GM23338 (cell line): ENCODE results near the gene LPP. TPM values are rescaled to one million over a fixed set of nuclear protein-coding genes. Genes with fewer than 3 reads are reported as not detected.

Experiments
- ATAC-seq: fragments of 200-7000 bp; cut with Tn5 transposase; 3 replicates; pipeline ENCODE4 v1.9.1; 2020
- DNase-seq: peaks from one replicate; pipeline ENCODE4 v3.0.0-alpha.2; 2015; ENCODE audit warnings: low spot score
- H2AFZ ChIP-seq: fragments of 200-600 bp; sonication (generic); 2 replicates; pipeline ENCODE4 v1.8.0; 2016; ENCODE audit warnings: antibody characterized with exemption, mild to moderate bottlenecking, moderate library complexity
- H3F3A ChIP-seq: fragments of 200-600 bp; sonication (generic); replicated peaks from 2 replicates; pipeline ENCODE4 v1.8.0; 2017; ENCODE audit warnings: antibody characterized with exemption, mixed run types, low read depth
- H3K27ac ChIP-seq: fragments of 200-600 bp; sonication (generic); 2 replicates; pipeline ENCODE4 v1.6.1; 2016; ENCODE audit warnings: low read depth
- H3K27me3 ChIP-seq: fragments of 200-600 bp; sonication (generic); 2 replicates; pipeline ENCODE4 v1.8.0; 2016; ENCODE audit warnings: mild to moderate bottlenecking, mixed run types, moderate library complexity; ENCODE audit not compliant: insufficient read depth
- H3K36me3 ChIP-seq: fragments of 200-600 bp; sonication (generic); 2 replicates; pipeline ENCODE4 v1.8.0; 2016; ENCODE audit warnings: mild to moderate bottlenecking; ENCODE audit not compliant: insufficient read depth
- H3K4me1 ChIP-seq: fragments of 200-600 bp; sonication (generic); 2 replicates; pipeline ENCODE4 v1.8.0; 2016; ENCODE audit warnings: mild to moderate bottlenecking, moderate library complexity; ENCODE audit not compliant: insufficient read depth
- H3K4me2 ChIP-seq: fragments of 200-600 bp; sonication (generic); 2 replicates; pipeline ENCODE4 v1.7.1; 2017; ENCODE audit warnings: mixed run types
- H3K4me3 ChIP-seq: fragments of 200-600 bp; sonication (generic); 2 replicates; pipeline ENCODE4 v1.6.1; 2016; ENCODE audit warnings: mixed run types
- H3K79me2 ChIP-seq: fragments of 200-600 bp; sonication (generic); replicated peaks from 2 replicates; pipeline ENCODE4 v1.8.0; 2017; ENCODE audit warnings: mild to moderate bottlenecking; ENCODE audit not compliant: insufficient read depth
- H3K9me2 ChIP-seq: fragments of 200-600 bp; sonication (generic); 2 replicates; pipeline ENCODE4 v1.8.0; 2017; ENCODE audit not compliant: insufficient read depth
- H4K20me1 ChIP-seq: fragments of 200-600 bp; sonication (generic); replicated peaks from 2 replicates; pipeline ENCODE4 v1.8.0; 2017; ENCODE audit warnings: mild to moderate bottlenecking; ENCODE audit not compliant: insufficient read depth
- H3K27ac Mint-ChIP-seq: 2 replicates; pipeline ENCODE4 v1.8.0; 2020; ENCODE audit warnings: inconsistent platforms, mild to moderate bottlenecking, moderate library complexity, mixed read lengths
- H3K27me3 Mint-ChIP-seq: 3 replicates; pipeline ENCODE4 v1.8.0; 2022; ENCODE audit warnings: low read depth, mild to moderate bottlenecking, moderate library complexity, mixed read lengths, inconsistent platforms; ENCODE audit not compliant: insufficient read depth, poor library complexity
- H3K36me3 Mint-ChIP-seq: 3 replicates; pipeline ENCODE4 v1.8.0; 2021; ENCODE audit warnings: low read depth, mild to moderate bottlenecking, inconsistent platforms, moderate library complexity, mixed read lengths
- H3K4me1 Mint-ChIP-seq: 3 replicates; pipeline ENCODE4 v1.8.0; 2020; ENCODE audit warnings: mild to moderate bottlenecking, inconsistent platforms, mixed read lengths
- H3K4me3 Mint-ChIP-seq: 3 replicates; pipeline ENCODE4 v1.8.0; 2021; ENCODE audit warnings: moderate library complexity, mild to moderate bottlenecking, inconsistent platforms, mixed read lengths
- H3K9me3 Mint-ChIP-seq: 3 replicates; pipeline ENCODE4 v1.8.0; 2020; ENCODE audit warnings: moderate library complexity, mild to moderate bottlenecking, inconsistent platforms, mixed read lengths
- CREB1 ChIP-seq: fragments of 250-450 bp; sonication (Bioruptor Pico); IDR thresholded peaks from 2 replicates; pipeline ENCODE4 v1.5.0; 2020; ENCODE audit warnings: low read depth, mild to moderate bottlenecking, moderate library complexity
- CTCF ChIP-seq, 2 experiments: fragments of 200-600 bp in 1 of 2; sonication (generic) in 1 of 2; conservative IDR thresholded peaks; 2 replicates each; pipeline versions ENCODE4 v1.5.1 to v1.6.1; 2016 to 2017; ENCODE audit warnings: antibody characterized with exemption in 2 of 2, low read depth in 2 of 2, mild to moderate bottlenecking in 2 of 2, moderate library complexity in 1 of 2
- EZH2 ChIP-seq: fragments of 200-600 bp; sonication (generic); IDR thresholded peaks from one replicate; pipeline ENCODE4 v1.8.0; 2017; ENCODE audit warnings: antibody characterized with exemption, mild to moderate bottlenecking, low read depth; ENCODE audit not compliant: unreplicated experiment
- EZH2phosphoT487 ChIP-seq: fragments of 200-600 bp; sonication (generic); IDR thresholded peaks from one replicate; pipeline ENCODE4 v1.8.1; 2018; ENCODE audit warnings: antibody characterized with exemption; ENCODE audit not compliant: unreplicated experiment
- JUNB ChIP-seq: IDR thresholded peaks from one replicate; pipeline ENCODE4 v1.6.1; 2016; ENCODE audit warnings: antibody characterized with exemption; ENCODE audit not compliant: unreplicated experiment
- NANOG ChIP-seq: IDR thresholded peaks from 2 replicates; pipeline ENCODE4 v1.6.1; 2016; ENCODE audit warnings: antibody characterized with exemption, borderline replicate concordance
- POLR2AphosphoS5 ChIP-seq: IDR thresholded peaks from 2 replicates; pipeline ENCODE4 v1.6.1; 2016; ENCODE audit warnings: antibody characterized with exemption, low read depth
- STAT1 ChIP-seq: IDR thresholded peaks from one replicate; pipeline ENCODE4 v1.6.1; 2016; ENCODE audit warnings: antibody characterized with exemption; ENCODE audit not compliant: unreplicated experiment
- ZNF114 ChIP-seq: fragments of 250-450 bp; sonication (Bioruptor Pico); IDR thresholded peaks from 2 replicates; pipeline ENCODE4 v1.5.0; 2020; ENCODE audit warnings: mild to moderate bottlenecking, moderate library complexity
- polyA plus RNA-seq: library from polyadenylated mRNA; unstranded; fragments of >200 nt; fragmentation: Nextera tagmentation; extraction: Ambion mirVana; gene quantifications from 2 replicates; pipeline ENCODE4 v1.2.1, GENCODE V29; 2016
- total RNA-seq: library from RNA; depleted of rRNA; stranded (reverse); fragments of >200 nt; shearing (Covaris generic); gene quantifications from 2 replicates; pipeline ENCODE4 v1.2.3, GENCODE V29; 2014
- TF ChIP-seq, protein P1 (sequence below): IDR thresholded peaks from one replicate; pipeline ENCODE4 v1.6.1; 2018; ENCODE audit warnings: antibody characterized with exemption; ENCODE audit not compliant: unreplicated experiment
- TF ChIP-seq, protein P2 (sequence below): IDR thresholded peaks from 2 replicates; pipeline ENCODE4 v1.6.1; 2016; ENCODE audit warnings: antibody characterized with exemption

LPP gene
- total and polyA plus RNA-seq, 2 experiments from 2014 or later, result 23.0 to 35.2 TPM

DNA sequence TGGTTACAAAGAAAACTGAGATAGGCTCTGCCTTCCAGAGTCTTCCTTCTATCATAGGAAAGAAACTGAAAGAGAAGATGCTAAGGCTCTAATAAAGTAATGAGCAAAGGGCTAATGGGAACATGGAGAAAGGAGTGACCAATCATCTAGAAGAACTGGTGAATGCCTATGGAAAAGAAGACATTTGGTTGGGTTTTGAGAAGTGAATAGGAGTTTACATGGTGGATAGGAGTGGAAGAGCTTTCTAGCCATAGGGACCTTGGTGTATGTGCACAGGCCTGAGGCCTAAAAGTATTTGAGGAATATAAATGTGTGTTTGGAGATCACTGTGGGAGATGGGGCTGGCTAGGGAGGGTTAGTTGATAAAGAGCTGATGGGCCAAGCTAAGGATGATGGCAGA is 6.8 kb downstream of the LPP start:
- peaks cover 6% of the 10 kb centered on the region for H3K27me3 Mint-ChIP-seq
- no peak for DNase-seq
- TF ChIP-seq NANOG, result no peak
- no peak for TF ChIP-seq POLR2AphosphoS5
- no peak for TF ChIP-seq JUNB
- TF ChIP-seq, protein P1, sequence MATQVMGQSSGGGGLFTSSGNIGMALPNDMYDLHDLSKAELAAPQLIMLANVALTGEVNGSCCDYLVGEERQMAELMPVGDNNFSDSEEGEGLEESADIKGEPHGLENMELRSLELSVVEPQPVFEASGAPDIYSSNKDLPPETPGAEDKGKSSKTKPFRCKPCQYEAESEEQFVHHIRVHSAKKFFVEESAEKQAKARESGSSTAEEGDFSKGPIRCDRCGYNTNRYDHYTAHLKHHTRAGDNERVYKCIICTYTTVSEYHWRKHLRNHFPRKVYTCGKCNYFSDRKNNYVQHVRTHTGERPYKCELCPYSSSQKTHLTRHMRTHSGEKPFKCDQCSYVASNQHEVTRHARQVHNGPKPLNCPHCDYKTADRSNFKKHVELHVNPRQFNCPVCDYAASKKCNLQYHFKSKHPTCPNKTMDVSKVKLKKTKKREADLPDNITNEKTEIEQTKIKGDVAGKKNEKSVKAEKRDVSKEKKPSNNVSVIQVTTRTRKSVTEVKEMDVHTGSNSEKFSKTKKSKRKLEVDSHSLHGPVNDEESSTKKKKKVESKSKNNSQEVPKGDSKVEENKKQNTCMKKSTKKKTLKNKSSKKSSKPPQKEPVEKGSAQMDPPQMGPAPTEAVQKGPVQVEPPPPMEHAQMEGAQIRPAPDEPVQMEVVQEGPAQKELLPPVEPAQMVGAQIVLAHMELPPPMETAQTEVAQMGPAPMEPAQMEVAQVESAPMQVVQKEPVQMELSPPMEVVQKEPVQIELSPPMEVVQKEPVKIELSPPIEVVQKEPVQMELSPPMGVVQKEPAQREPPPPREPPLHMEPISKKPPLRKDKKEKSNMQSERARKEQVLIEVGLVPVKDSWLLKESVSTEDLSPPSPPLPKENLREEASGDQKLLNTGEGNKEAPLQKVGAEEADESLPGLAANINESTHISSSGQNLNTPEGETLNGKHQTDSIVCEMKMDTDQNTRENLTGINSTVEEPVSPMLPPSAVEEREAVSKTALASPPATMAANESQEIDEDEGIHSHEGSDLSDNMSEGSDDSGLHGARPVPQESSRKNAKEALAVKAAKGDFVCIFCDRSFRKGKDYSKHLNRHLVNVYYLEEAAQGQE, result no peak
- H4K20me1 ChIP-seq, result peaks cover 2% of the 10 kb centered on the region; the same call in 1 of the 2 replicates
- no peaks in the 10 kb centered on the region for H3K36me3 Mint-ChIP-seq
- peaks cover 26% of the 10 kb centered on the region for H3K4me1 Mint-ChIP-seq
- H3K27me3 ChIP-seq, result no peaks in the 10 kb centered on the region
- no peaks in the 10 kb centered on the region for H3K36me3 ChIP-seq
- no peak overlapping the region for H3K4me3 Mint-ChIP-seq
- no peak overlapping the region for H2AFZ ChIP-seq
- H3K27ac Mint-ChIP-seq, result no peak overlapping the region
- no peak overlapping the region for H3K4me3 ChIP-seq
- no peaks in the 10 kb centered on the region for H3F3A ChIP-seq
- H3K9me3 Mint-ChIP-seq, result no peaks in the 10 kb centered on the region
- peaks cover 14% of the 10 kb centered on the region for H3K4me1 ChIP-seq
- no peak for ATAC-seq
- no peaks in the 10 kb centered on the region for H3K9me2 ChIP-seq
- no peak overlapping the region for H3K27ac ChIP-seq
- H3K79me2 ChIP-seq, result peaks cover 100% of the 10 kb centered on the region
- H3K4me2 ChIP-seq, result no peak overlapping the region

DNA sequence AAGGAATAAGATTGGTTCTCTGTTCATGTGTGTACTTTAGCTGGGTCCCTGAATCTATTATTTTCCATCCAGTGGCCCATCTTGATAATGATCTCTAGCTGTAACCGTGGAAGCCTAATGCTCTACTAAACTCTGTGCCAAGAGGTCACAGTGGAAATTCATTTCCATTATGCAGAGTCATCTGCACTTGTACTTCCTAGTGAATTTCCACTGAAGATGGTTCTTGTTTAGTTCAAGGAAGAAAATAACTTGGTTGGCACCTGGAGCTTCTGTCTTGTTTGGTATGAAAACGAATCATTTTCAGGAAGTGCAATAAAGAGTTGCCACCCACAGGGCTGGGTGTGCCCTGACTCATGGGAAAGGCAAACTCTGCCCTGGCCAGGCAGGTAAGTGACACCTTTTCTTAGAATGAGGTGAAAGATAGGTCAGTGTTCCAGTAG is 10.3 kb downstream of the LPP start:
- H3K36me3 ChIP-seq, result no peaks in the 10 kb centered on the region
- H3F3A ChIP-seq, result no peaks in the 10 kb centered on the region
- Mint-ChIP-seq H3K27me3 (no peaks in the 10 kb centered on the region), H3K36me3 (no peaks in the 10 kb centered on the region), H3K4me1 (peaks cover 12% of the 10 kb centered on the region), H3K4me3 (no peak overlapping the region), H3K9me3 (no peaks in the 10 kb centered on the region), H3K27ac (no peak overlapping the region)
- H3K4me3 ChIP-seq, result no peak overlapping the region
- no peak overlapping the region for H3K4me2 ChIP-seq
- H3K27me3 ChIP-seq, result no peaks in the 10 kb centered on the region
- peaks cover 14% of the 10 kb centered on the region for H3K4me1 ChIP-seq
- H4K20me1 ChIP-seq, result 0 out of 2 replicates have a peak, but pooled peaks cover 2% of the 10 kb centered on the region
- H3K9me2 ChIP-seq, result no peaks in the 10 kb centered on the region
- no peak overlapping the region for H2AFZ ChIP-seq
- ATAC-seq (no peak), DNase-seq (no peak)
- no peak overlapping the region for H3K27ac ChIP-seq
- peaks cover 98% of the 10 kb centered on the region for H3K79me2 ChIP-seq
- no peak for TF ChIP-seq ZNF114 (CRISPR knock-in tag)
- TF ChIP-seq JUNB, result no peak
- TF ChIP-seq POLR2AphosphoS5, result no peak
- no peak for TF ChIP-seq NANOG
- TF ChIP-seq EZH2, result no peak
- TF ChIP-seq EZH2phosphoT487, result no peak
- TF ChIP-seq, protein P2, sequence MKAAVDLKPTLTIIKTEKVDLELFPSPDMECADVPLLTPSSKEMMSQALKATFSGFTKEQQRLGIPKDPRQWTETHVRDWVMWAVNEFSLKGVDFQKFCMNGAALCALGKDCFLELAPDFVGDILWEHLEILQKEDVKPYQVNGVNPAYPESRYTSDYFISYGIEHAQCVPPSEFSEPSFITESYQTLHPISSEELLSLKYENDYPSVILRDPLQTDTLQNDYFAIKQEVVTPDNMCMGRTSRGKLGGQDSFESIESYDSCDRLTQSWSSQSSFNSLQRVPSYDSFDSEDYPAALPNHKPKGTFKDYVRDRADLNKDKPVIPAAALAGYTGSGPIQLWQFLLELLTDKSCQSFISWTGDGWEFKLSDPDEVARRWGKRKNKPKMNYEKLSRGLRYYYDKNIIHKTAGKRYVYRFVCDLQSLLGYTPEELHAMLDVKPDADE, result no peak
- no peak for TF ChIP-seq STAT1
- no peak for TF ChIP-seq CTCF (conservative IDR thresholded peaks at IDR 0.05; ENCODE audit: low read depth in 2 of 2)
- TF ChIP-seq CREB1 (CRISPR knock-in tag), result no peak
- TF ChIP-seq, protein P1, result no peak
